Smooth muscle cell of the brain vasculature (primary cell): ENCODE measurements around the gene TBXAS1.
A peak's percentile ranks its signal among the peaks of the same experiment; 100 is the strongest.
"Not testable (repeated sequence)": the region's sequence is repeated elsewhere in the genome, so short reads cannot be mapped to it uniquely, and the experiment has no call there.

Experiments
- DNase-seq: peaks from one replicate; pipeline ENCODE4 v3.0.0-alpha.2; 2012; ENCODE audit warnings: low read depth, low spot score

TBXAS1 gene

GRCh38 chr7:139914306-139915267 lies 85.5 kb downstream of the TBXAS1 start:
- no peak for DNase-seq

- no peak for DNase-seq
These were observed 86.3 kb downstream of the TBXAS1 start for GRCh38 chr7:139915268-139915863.

- DNase-seq: peak; percentile 70
These were observed 87.0 kb downstream of the TBXAS1 start for GRCh38 chr7:139915864-139916716.

GRCh38 chr7:139916717-139917395 lies 87.8 kb downstream of the TBXAS1 start:
- DNase-seq: no peak

- DNase-seq: no peak
These were observed 88.8 kb downstream of the TBXAS1 start for GRCh38 chr7:139917851-139918250.

- DNase-seq: no peak
These were observed 89.4 kb downstream of the TBXAS1 start for GRCh38 chr7:139918480-139918879.

- DNase-seq: no peak
These were observed 94.0 kb downstream of the TBXAS1 start for GRCh38 chr7:139923090-139923489.

GRCh38 chr7:139924461-139924860 lies 95.4 kb downstream of the TBXAS1 start:
- no peak for DNase-seq

- not testable (repeated sequence) for DNase-seq
These were observed 100.2 kb downstream of the TBXAS1 start for GRCh38 chr7:139929221-139929620.

- DNase-seq: no peak
These were observed 101.4 kb downstream of the TBXAS1 start for GRCh38 chr7:139930286-139930965.

GRCh38 chr7:139931190-139931934 lies 102.3 kb downstream of the TBXAS1 start:
- DNase-seq: no peak

- no peak for DNase-seq
These were observed 103.5 kb downstream of the TBXAS1 start for GRCh38 chr7:139932531-139932930.

- DNase-seq: peak; percentile 49
These were observed 107.8 kb downstream of the TBXAS1 start for GRCh38 chr7:139936760-139937310.

GRCh38 chr7:139937715-139938114 lies 108.7 kb downstream of the TBXAS1 start:
- no peak for DNase-seq

- DNase-seq: no peak
These were observed 111.8 kb downstream of the TBXAS1 start for GRCh38 chr7:139940866-139941265.

GRCh38 chr7:139941421-139941820 lies 112.4 kb downstream of the TBXAS1 start:
- DNase-seq: no peak

GRCh38 chr7:139941866-139942265 lies 112.8 kb downstream of the TBXAS1 start:
- DNase-seq: no peak

GRCh38 chr7:139942636-139943035 lies 113.6 kb downstream of the TBXAS1 start:
- DNase-seq: no peak

GRCh38 chr7:139943401-139943800 lies 114.3 kb downstream of the TBXAS1 start:
- no peak for DNase-seq

GRCh38 chr7:139944248-139944647 lies 115.2 kb downstream of the TBXAS1 start:
- no peak for DNase-seq
